Upper lobe of left lung (tissue), 4 donors: ENCODE results near the gene UBR4.

Experiments used
- EP300 ChIP-seq, 4 donors: sonication (generic); formaldehyde crosslinking; IDR thresholded peaks; one replicate each; pipeline ENCODE4 v1.5.1; 2017; ENCODE audit warnings: antibody characterized with exemption in 4 of 4, control low read depth in 2 of 4
- POLR2A ChIP-seq, 4 donors: fragments of 450-650 bp; IDR thresholded peaks; one replicate each; pipeline ENCODE4 v1.5.1; 2016 to 2017; ENCODE audit warnings: antibody characterized with exemption in 4 of 4, mild to moderate bottlenecking in 2 of 4
- TF ChIP-seq, protein P1 (sequence below), 6 experiments: fragments of 450-650 bp in 4 of 6; fragments of 200-600 bp in 2 of 6; sonication (generic) in 2 of 6; IDR thresholded peaks; one replicate each; pipeline ENCODE4 v1.5.1; 2016 to 2019; ENCODE audit warnings: antibody characterized with exemption in 6 of 6

DNA sequence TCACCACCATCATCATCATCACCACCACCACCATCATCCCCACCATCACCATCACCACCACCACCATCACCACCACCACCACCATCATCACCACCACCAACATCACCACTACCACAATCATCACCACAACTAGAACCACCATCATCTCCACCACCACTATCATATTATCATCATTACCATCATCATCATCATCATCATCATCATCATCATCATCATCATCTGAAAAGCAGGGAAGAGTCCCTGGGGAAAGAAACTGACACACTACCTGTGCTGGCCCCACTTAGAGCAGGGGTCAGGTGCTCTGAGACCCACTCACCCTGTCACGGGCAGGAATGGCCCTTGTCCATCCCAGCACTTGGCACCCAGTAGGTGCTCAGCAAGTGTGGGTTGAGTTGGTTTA is 148.7 kb downstream of the UBR4 start:
- TF ChIP-seq, protein P1, sequence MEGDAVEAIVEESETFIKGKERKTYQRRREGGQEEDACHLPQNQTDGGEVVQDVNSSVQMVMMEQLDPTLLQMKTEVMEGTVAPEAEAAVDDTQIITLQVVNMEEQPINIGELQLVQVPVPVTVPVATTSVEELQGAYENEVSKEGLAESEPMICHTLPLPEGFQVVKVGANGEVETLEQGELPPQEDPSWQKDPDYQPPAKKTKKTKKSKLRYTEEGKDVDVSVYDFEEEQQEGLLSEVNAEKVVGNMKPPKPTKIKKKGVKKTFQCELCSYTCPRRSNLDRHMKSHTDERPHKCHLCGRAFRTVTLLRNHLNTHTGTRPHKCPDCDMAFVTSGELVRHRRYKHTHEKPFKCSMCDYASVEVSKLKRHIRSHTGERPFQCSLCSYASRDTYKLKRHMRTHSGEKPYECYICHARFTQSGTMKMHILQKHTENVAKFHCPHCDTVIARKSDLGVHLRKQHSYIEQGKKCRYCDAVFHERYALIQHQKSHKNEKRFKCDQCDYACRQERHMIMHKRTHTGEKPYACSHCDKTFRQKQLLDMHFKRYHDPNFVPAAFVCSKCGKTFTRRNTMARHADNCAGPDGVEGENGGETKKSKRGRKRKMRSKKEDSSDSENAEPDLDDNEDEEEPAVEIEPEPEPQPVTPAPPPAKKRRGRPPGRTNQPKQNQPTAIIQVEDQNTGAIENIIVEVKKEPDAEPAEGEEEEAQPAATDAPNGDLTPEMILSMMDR (IDR thresholded peaks at IDR 0.05): no peak
- TF ChIP-seq POLR2A (IDR thresholded peaks at IDR 0.05): no peak
- no peak for TF ChIP-seq EP300 (IDR thresholded peaks at IDR 0.05)
